ENCODE results near the gene FAM78B.

The FAM78B gene, protein sequence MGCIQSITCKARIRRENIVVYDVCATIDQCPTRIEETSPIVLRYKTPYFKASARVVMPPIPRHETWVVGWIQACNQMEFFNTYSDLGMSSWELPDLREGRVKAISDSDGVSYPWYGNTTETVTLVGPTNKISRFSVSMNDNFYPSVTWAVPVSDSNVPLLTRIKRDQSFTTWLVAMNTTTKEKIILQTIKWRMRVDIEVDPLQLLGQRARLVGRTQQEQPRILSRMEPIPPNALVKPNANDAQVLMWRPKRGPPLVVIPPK

DNA sequence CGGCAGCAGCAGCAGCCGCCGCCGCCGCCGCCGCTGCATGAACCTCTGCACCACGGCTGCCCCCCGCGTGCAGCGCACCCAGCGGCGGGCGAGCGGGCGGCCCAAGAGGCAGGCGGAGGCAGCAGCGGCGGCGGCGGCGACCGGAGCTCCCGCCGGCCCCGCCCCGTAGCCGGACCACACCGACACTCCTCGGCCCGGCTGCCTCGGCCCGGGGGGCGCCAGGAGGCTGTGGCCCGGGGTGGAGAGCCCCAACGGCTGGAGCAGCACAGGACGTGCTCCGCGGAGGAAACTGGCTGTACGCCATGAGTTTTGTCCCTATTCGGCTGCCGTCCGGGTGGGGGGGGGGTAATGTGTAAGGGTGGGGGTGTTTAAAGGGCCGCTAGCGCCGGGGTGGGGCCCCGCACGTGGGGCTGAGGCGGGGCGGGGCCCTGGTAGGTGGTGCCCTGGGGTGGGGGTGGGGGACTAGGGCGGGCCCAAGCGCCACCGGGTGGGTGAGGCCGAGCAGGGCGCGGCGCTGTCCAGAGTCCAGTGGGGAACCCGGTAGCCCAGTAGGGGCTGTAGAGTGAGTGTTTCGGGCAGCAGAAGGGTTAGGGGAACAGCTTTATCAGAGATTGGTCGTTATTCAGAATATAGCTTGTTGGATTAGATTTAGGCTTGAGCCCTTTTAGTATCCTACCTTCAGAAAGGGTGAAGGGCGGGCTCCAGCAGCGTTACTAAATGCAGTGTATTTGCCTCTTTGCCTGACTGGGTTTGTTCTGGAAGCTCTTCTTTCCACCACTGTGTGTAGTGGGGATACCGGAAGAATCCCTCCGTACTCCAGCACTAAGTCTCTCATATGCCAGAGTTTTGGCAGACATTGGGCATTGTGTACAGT, at the start of gene FAM78B:
Gene FAM78B, minus strand, starts transcription at position 304 of the 874 bp plus-strand sequence. CDS start 753 bp downstream, outside the sequence.
- peak; percentile 82 for DNase-seq (ENCODE audit: low spot score)

DNA sequence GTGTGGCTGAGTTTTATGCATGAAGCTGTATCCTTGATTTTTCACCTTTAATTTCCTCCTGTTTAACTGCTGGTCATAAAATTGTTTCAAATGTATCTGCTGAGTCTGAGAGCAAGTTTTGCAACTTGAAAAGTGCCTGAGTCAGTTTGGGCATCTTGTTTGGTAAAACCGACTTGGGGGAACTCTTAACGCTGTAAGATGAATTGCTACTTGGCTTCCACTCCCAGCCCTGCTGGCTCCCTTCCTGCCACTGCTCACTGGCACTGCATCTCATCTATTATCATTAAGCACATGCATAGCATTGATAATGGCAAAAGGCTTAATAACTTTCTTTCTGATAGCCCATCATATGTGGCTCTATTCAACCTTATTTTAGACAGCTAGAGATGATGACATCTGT, 35.7 kb upstream of the FAM78B start:
- DNase-seq (ENCODE audit: low spot score) = no peak

DNA sequence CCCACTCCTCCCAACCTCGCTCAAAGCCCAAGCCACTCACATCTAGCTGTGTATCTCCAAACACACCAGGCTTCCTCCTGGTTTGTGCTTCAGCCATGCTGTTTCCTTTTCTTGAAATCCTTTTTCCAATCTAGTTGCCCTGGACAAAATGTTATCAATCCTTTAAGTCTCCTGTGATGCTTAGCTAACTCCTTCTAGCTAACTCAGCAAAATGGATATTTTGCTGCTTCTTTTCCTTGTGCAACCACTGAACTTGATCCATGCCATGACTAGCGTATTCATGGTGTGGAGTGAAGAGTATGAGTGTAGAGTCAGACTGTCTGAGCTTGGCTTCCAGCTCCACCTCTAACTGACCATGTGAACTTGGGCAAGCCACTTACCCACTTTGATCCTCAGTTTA, 33.9 kb upstream of the FAM78B start:
- DNase-seq (ENCODE audit: low spot score) = no peak

DNA sequence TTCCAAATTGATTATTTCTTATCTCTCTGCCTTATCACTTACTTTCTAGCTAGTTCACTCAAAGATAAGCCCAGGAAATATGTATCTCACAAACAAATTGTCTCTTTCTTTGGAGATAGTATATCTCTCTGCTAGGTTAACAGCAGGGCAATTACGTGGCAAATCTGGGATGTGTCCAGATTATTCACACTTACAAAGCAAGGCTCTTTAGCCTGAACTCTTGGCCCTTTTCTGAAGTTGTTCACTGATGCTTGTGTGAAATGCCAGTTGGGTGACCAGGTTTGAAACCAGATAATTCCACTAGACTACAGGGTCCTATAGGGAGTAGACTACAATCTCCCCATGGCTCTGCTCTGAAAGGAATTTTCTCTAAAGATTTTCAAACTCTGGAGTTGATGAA, 30.8 kb upstream of the FAM78B start:
- DNase-seq (ENCODE audit: low spot score) = no peak

DNA sequence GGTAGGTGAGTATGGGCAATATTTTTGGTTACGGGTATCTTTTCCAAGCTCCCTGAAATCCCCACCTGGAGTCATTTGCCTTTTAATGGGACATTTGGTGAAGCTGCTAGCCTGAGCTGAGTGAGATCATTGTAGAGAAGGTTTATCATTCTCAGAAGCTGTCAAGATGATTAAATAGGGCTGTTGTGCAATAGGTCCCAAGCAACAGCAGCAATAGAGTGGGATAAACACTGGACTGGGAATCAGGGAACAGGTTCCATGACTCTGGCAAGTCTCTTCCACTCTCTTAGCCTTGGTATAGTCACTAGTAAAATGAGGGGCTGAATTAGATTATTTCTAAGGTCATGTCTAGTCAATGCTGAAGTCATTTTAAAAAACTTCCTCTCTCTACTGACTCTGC, 30.3 kb upstream of the FAM78B start:
- no peak for DNase-seq (ENCODE audit: low spot score)

DNA sequence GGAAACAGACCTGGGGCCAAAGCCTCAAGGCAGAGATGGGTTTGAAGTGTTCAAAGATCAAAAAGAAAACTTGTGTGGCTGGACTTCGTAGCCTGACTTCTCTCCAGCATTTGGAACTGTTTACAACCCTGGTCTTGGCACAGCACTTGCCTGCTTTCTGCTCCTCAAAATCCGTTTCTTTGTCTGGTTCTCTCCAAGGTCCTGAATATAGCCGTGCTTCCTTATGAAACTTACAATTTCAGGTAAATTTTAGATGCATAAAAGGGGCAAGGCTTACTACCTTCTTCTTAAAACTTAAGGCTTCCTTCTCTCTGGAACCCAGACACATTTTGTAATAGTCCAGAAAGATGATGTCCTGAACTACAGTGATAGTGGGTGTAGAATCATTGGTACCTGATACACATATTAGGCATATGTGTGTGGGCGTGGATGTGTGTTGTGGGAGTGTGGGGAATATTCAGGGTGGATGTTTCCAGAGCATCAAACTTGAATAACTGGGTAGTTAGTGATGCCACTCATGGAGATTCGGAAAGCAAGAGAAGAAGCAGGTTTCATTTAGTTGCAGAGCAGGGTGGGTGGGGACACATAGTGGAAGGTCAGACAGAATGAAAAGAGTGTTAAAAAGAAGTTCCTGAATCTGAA, 26.4 kb upstream of the FAM78B start:
- no peak for DNase-seq (ENCODE audit: low spot score)

DNA sequence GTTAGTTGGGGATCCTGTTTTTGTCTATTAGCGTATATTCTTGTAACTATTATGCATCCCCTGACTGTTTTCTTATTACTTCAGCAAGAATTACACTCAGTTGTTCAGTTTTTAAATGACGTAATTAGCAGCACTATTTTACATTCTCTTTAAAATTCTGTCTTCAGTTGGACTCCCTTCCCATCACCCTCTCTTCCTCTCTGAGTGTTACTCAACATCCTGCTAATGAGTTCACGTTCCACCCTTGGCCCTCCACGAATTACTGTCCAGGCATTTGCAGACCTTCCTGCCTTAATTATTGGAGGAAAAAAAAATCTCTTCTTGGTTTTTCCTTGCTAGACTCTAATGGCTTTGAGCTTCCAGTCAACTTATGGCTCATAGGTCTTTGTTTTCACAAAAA, 23.6 kb upstream of the FAM78B start:
- DNase-seq (ENCODE audit: low spot score) = no peak

DNA sequence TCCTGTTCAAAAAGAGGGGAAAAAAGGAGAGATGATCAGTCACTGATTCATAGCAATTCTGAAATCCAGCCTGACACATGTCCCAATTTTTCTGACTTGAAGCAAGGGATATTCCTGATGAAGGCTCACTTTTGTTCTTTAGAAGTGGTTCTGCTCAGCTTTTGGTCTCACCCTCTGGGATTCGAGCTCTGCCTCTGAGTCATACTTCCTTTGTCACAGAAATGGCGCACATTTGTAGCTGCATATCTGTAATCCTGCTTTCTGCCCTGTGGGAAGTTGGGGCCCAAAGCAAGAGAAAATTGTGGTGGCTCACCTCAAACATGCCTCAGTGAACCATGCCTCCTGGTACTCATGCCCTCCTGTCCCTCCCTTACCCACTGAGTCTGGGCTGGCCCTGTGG, 22.3 kb upstream of the FAM78B start:
- DNase-seq (ENCODE audit: low spot score) = peak; percentile 54

DNA sequence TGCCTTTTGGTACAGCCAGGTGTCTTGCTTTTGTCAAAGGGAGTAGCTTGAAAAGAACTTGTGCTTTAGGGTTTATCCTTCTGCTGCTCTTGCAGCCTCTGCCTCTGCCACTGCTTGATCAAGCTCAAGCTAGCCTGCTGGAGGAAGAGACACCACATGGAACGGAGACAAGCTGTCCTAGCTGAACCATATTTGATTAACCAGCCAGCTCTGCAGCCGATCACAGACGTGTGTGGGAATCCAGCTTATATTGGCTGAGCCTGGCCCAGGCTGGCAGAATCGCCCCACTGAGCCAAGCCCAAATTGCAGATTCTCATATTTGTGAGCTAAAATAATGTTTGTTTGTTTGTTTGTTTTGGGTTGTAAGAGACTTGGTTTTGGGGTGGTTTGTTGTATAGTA, 18.7 kb upstream of the FAM78B start:
- DNase-seq (ENCODE audit: low spot score) = no peak

DNA sequence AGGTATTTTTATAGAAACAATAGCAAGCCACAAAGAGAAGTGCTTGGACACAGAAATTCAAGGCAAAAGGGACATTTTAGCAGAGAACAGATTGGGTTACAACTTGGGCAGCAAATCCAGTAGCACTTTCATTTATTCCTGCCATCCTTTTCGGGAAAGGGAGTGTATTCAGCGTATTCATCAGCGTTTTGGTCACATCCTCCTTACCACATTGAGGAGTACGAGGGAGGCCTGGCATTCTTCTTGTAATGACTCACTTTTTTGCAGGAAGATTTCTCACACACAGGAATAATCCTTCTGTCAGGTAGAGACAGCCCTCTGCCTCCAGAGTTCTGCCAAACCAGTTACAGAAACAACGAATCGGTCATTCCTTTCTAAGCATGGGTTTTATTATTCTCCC, 18.1 kb upstream of the FAM78B start:
- no peak for DNase-seq (ENCODE audit: low spot score)

DNA sequence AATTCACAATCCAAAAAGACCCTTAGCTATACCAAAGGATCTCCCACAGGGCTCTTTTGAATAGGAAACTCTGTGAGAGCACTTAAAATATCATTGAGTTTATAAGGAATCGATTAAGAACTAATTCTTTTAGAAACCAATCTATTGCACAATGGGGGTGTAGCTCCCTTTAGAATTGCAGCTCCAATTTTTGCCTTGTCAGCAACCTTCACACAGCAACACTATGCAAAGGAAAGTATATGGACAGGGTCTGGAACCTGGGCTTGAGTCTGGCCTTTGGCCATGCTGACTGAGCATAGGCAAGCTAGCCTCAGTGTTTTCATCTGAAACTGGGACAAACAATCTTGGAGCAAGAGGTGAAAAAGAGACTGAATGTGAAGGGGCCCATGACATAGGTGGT, 17.2 kb upstream of the FAM78B start:
- DNase-seq (ENCODE audit: low spot score) = no peak

DNA sequence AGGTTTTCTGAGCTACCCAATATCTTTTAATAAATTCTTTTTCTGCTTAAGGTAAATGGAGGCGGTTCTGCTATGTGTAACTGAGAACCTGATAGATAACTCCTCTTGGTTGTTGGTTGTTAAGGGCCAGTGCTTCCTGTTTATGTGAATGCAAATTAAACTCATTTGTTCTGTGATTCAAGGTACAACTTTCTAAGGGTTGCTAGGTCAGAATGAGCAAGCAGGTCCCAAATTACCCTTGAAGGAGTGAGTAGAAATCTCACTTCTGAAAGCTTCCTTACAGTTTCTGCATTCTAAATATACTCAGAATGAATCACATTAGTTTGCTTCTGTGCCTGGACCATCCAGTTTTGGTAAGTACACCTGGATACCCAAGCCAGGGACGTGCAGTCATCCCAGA, 15.5 kb upstream of the FAM78B start:
- DNase-seq (ENCODE audit: low spot score) = no peak

DNA sequence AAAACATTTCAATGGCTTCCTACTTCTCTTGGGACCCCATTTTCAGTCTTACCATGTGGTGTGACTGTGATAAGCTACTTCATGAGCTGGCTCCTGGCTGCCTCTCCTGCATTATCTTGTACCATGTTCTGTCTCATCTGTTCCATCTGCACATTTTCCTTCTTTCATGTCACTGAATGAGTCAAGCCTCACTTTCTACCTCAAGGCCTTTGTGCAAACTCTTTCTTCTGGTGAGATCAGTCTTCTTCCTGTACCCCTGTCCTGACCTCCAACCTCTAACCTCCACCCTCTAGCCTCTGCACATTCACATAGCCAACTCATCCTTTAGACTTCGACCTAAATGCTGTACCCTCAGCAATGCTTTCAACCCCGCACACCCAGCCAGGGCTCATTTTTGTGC, 9.6 kb upstream of the FAM78B start:
- no peak for DNase-seq (ENCODE audit: low spot score)

DNA sequence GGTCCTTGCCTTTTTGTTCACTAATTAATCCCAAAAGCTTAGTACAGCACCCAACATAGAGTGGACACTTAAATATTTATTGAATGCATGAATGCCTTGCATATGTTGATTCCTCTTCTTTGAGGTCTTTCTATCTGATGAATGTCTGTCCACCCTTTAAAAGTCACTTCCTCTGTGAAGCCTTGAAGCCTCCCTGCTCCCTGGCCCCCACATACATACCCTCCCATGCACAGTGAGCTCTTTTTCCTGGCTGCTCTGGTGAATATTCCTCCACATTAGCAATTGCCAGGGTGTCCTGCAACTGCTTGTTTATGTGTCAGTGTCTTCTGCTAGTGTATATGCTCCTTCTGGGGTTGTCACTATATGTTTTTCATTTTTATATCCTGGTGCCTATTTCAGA, 8.2 kb upstream of the FAM78B start:
- no peak for DNase-seq (ENCODE audit: low spot score)

DNA sequence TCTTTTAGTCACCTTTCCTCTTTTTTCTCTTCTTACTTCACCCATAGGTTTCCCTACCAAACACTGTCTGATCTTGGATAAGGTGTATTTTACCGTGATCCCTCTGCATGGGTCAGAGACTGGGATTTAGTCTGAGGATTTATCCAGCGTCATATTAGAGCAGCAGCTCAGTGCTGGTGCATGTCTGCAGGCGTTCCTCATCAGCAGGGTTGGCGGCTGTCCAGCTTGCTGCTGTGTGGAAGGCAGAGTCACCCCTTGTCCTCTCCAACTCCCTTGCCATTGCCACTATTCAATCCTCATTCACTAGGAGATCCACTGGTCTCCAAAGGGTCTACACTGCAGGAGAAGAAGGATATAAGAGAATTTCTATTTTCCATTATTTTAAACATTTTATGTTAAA, 7.3 kb upstream of the FAM78B start:
- no peak for DNase-seq (ENCODE audit: low spot score)

DNA sequence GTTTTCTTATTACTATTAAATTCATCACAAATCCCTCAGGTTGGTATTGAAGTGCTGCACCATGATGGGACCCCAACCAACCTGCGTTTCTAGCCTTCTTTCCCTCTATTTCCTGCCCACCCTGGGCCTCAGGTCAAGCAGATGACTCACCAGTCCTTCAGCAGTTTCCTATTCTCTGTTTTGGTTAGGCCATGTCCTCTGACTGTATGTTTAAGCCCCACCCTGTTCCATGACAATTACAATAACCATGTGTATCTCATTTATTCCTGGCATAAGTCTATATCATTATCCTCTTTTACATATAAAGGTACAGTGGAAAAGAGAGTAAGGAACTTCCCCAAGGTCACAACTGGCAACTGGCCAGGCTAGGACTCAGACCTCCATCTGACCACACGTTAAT, 5.3 kb upstream of the FAM78B start:
- no peak for DNase-seq (ENCODE audit: low spot score)

DNA sequence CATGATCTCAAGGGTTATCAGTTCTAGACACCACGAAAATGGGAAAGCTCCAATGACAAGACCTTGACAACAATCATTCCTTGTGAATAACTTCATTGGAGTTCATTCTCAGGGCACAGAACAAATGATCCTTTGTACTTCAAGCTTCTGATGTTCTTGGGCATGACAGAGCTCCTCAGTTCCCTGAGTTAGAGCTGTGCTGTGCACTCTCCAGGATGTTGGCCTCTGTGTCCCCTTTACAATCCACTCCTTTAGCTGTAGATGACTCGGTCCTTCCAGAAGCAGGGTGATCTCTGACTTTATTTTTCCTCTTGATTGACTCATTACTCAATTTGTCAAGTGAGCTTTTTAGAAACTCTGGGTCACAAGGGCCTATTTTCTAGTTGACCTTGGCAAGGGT, 3.9 kb upstream of the FAM78B start:
- peak; percentile 93 for DNase-seq (ENCODE audit: low spot score)

DNA sequence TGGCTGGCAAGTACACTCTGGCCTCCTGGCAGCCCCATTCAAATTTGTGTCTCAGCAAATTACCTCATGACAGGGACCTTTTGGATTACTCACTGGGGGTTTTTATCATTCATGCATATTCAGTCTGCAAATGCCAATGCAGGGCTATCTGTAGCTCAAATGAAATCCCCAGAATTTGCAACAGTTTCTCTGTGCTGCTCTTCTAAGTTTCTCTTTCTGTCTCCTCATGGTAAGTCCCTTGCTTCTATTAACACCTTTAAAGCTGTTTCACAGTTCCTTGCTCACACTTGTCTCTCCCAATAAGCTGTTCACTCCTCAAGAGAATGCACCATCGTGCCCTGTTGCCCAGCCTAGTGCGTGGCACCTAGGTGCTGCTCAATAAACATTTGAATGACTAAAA, 3.3 kb upstream of the FAM78B start:
- DNase-seq (ENCODE audit: low spot score) = no peak

DNA sequence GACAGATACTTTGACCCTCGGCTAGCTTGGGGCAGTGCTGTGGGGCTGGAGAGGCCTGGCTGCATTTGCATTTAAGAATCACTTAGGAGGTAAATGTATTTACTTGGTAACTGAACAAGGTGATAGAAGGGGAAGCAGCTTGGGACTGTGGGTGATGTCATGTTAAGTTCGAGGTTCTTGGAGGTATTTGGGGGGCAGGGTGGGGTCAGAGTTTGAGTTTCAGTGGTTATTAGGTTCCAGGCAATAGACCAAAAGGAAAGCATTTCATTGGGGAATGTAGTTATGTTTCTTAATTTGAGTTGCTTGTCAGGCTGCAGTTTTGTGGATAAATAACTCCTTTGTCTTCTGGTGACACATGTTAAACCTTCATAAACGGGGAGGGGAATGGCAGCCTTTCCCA, 2.4 kb upstream of the FAM78B start:
- no peak for DNase-seq (ENCODE audit: low spot score)

DNA sequence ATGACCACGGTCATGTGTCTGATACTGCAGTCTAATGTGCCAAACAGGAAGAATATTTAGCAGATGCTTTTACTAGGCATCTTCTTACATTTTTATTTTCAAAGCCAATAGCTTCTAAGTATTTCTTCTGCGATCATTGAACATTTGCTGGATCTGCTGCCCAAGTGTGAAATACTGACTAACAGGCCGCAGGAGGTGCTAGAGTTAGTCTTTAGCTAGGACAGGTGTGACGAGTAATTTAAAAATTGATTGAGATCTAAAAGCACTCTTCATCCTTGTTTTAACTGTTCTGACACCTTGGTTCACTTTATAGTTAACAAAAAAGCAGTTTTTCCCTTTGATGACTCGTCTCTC, 748 bp upstream of the FAM78B start:
- no peak for DNase-seq (ENCODE audit: low spot score)

DNA sequence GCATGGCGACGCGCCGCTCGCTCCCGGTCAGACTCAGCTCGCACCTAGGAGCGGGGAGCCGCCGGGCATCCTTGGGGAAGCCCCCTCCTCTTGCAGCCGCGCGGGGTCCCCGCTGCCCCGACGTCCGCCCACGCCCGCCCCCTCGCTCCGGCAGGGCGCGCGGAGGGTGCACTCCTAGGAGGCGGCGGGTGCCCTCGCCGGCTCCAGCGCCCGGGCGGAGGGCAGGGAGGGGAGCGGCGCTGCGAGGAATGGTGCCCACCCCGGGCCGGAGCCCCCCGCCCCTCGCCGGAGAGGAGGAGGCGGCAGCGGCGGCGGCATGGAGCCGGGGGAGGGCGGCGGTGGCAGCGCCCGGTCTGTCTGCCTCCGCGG, 488 bp downstream of the FAM78B start:
- DNase-seq (ENCODE audit: low spot score) = no peak

DNA sequence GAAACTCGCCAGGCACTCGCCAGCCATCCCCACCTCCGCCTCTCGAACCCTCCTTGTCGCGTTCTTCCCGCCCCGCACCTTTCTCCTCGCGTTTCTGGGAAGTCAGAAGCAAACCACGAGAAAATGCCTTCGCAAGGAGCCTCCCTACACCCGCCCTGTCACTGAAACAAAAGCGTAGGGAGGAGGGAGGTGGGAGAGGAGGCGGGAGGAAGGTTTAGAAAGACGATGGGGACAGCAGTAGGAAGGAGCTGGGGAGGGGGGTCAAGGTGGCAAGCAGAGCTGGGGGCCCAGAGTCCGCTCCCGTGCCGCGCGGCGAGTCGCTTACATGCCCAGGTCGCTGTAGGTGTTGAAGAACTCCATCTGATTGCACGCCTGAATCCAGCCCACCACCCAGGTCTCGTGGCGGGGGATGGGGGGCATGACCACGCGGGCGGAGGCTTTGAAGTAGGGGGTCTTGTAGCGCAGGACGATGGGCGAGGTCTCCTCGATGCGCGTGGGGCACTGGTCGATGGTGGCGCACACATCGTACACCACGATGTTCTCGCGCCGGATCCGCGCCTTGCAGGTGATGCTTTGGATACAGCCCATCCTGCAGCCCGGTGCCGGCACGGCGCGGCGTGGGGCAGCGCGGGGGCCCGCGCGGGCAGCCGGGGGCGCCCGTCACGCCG, 1.0 kb downstream of the FAM78B start:
- no peak for DNase-seq (ENCODE audit: low spot score)

All from COLO829 (cell line).